HG03039 (cell line): Measurements from ENCODE around the gene GSAP.
A peak's percentile ranks its signal among the peaks of the same experiment; 100 is the strongest.

Experiments
- ATAC-seq: cut with Tn5 transposase; IDR thresholded peaks from one replicate; pipeline ENCODE4 v1.9.1; 2021; ENCODE audit warnings: mild to moderate bottlenecking, moderate library complexity; ENCODE audit not compliant: unreplicated experiment

GSAP gene

GRCh38 chr7:77329466-77330168, 86.5 kb downstream of the GSAP start:
- peak; percentile 19 for ATAC-seq

GRCh38 chr7:77328669-77329068, 87.5 kb downstream of the GSAP start:
- ATAC-seq: no peak

- ATAC-seq: no peak
Measured at GRCh38 chr7:77327932-77328628, 88.1 kb downstream of the GSAP start.

- no peak for ATAC-seq
Measured at GRCh38 chr7:77327067-77327931, 88.8 kb downstream of the GSAP start.

- no peak for ATAC-seq
Measured at GRCh38 chr7:77326131-77326530, 90.0 kb downstream of the GSAP start.

GRCh38 chr7:77321300-77321699, 94.8 kb downstream of the GSAP start:
- ATAC-seq: no peak

- ATAC-seq: no peak
Measured at GRCh38 chr7:77320714-77321113, 95.4 kb downstream of the GSAP start.

GRCh38 chr7:77320137-77320536, 96.0 kb downstream of the GSAP start:
- no peak for ATAC-seq

GRCh38 chr7:77318019-77318418, 98.1 kb downstream of the GSAP start:
- no peak for ATAC-seq

- no peak for ATAC-seq
Measured at GRCh38 chr7:77316219-77316978, 99.8 kb downstream of the GSAP start.

- no peak for ATAC-seq
Measured at GRCh38 chr7:77315182-77315591, 101.0 kb downstream of the GSAP start.

GRCh38 chr7:77313876-77314480, 102.2 kb downstream of the GSAP start:
- no peak for ATAC-seq

GRCh38 chr7:77313085-77313484, 103.1 kb downstream of the GSAP start:
- no peak for ATAC-seq

GRCh38 chr7:77310982-77311381, 105.2 kb downstream of the GSAP start:
- no peak for ATAC-seq

GRCh38 chr7:77309714-77310220, 106.4 kb downstream of the GSAP start:
- ATAC-seq: no peak

- ATAC-seq: no peak
Measured at GRCh38 chr7:77308792-77309191, 107.4 kb downstream of the GSAP start.

GRCh38 chr7:77306231-77307067, 109.7 kb downstream of the GSAP start:
- no peak for ATAC-seq

GRCh38 chr7:77295549-77295948, 120.6 kb downstream of the GSAP start:
- ATAC-seq: no peak

GRCh38 chr7:77293046-77293445, 123.1 kb downstream of the GSAP start:
- ATAC-seq: no peak
